Keratinocyte (primary cell): ENCODE results near the gene GPR15. TPM values are rescaled to one million over a fixed set of nuclear protein-coding genes. Genes with fewer than 3 reads are reported as not detected.

ENCODE experiments used
- DNase-seq: peaks from one replicate; pipeline ENCODE4 v3.0.0-alpha.2; 2011; ENCODE audit warnings: low read depth, missing footprints, low spot score
- FAIRE-seq: peaks from 2 replicates; lab custom pipeline; 2011; peaks lifted over from hg19 to GRCh38; lab: Jason Lieb, UNC
- H2AFZ ChIP-seq: 2 replicates; pipeline ENCODE4 v1.6.0; 2012; ENCODE audit warnings: low read length, control low read depth, inconsistent platforms; ENCODE audit not compliant: control insufficient read depth
- H3K27ac ChIP-seq: 2 replicates; pipeline ENCODE4 v1.5.1; 2011; ENCODE audit warnings: low read length; ENCODE audit not compliant: control insufficient read depth, insufficient read depth
- H3K27me3 ChIP-seq: 3 replicates; pipeline ENCODE4 v1.6.0; 2011; ENCODE audit warnings: low read length; ENCODE audit not compliant: control insufficient read depth, insufficient read depth; ENCODE audit errors: extremely low read depth
- H3K36me3 ChIP-seq, 2 experiments: 2 replicates in 1 of 2; 3 replicates in 1 of 2; pipeline ENCODE4 v1.5.1; 2011; ENCODE audit warnings: low read length in 2 of 2, mild to moderate bottlenecking in 1 of 2; ENCODE audit not compliant: control insufficient read depth in 2 of 2, insufficient read depth in 2 of 2; ENCODE audit errors: extremely low read depth in 1 of 2
- H3K4me1 ChIP-seq: 3 replicates; pipeline ENCODE4 v1.5.1; 2011; ENCODE audit warnings: low read length; ENCODE audit not compliant: control insufficient read depth, insufficient read depth; ENCODE audit errors: extremely low read depth
- H3K4me2 ChIP-seq: 3 replicates; pipeline ENCODE4 v1.6.0; 2011; ENCODE audit warnings: low read depth, low read length; ENCODE audit not compliant: control insufficient read depth, insufficient read depth; ENCODE audit errors: extremely low read depth
- H3K4me3 ChIP-seq, 3 experiments: fragments of 200-600 bp in 1 of 3; sonication (generic) in 1 of 3; 2 replicates in 2 of 3; 3 replicates in 1 of 3; pipeline ENCODE4 v1.5.1; 2011 to 2016; ENCODE audit warnings: low read length in 3 of 3, mild to moderate bottlenecking in 3 of 3, control low read depth in 2 of 3, inconsistent platforms in 1 of 3, low read depth in 1 of 3, mixed read lengths in 1 of 3, mixed run types in 1 of 3, moderate library complexity in 1 of 3; ENCODE audit not compliant: control insufficient read depth in 2 of 3, insufficient read depth in 2 of 3; ENCODE audit errors: extremely low read depth in 1 of 3
- H3K79me2 ChIP-seq: 2 replicates; pipeline ENCODE4 v1.6.0; 2012; ENCODE audit warnings: low read length; ENCODE audit not compliant: control insufficient read depth, insufficient read depth
- H3K9ac ChIP-seq: 3 replicates; pipeline ENCODE4 v1.6.0; 2011; ENCODE audit warnings: low read length; ENCODE audit not compliant: control insufficient read depth, insufficient read depth; ENCODE audit errors: extremely low read depth
- H3K9me1 ChIP-seq: 3 replicates; pipeline ENCODE4 v1.6.0; 2011; ENCODE audit warnings: low read length; ENCODE audit not compliant: control insufficient read depth, insufficient read depth; ENCODE audit errors: extremely low read depth
- H3K9me3 ChIP-seq: 2 replicates; pipeline ENCODE4 v1.5.1; 2012; ENCODE audit warnings: low read depth, low read length; ENCODE audit not compliant: control insufficient read depth
- H4K20me1 ChIP-seq: 3 replicates; pipeline ENCODE4 v1.6.0; 2011; ENCODE audit warnings: low read length; ENCODE audit not compliant: control insufficient read depth, insufficient read depth; ENCODE audit errors: extremely low read depth
- EZH2 ChIP-seq: IDR thresholded peaks from one replicate; pipeline ENCODE4 v1.6.1; 2012; ENCODE audit warnings: inconsistent platforms, mild to moderate bottlenecking, low read length, moderate library complexity
- dilution Hi-C: fragments of 300-500 bp; cut with MboI; formaldehyde crosslinking; loops from one replicate; pipeline ENCODE4 v1.7.0; 2020; ENCODE audit warnings: low sequenced_read_pairs; ENCODE audit not compliant: extremely low pct_ligation_motif_present
- polyA plus RNA-seq, 5 experiments: library from polyadenylated mRNA; depleted of rRNA in 3 of 5; stranded (reverse) in 3 of 5; stranded (forward) in 1 of 5; unstranded in 1 of 5; fragments of >200 nt; gene quantifications; 1 replicate in 1 of 5; 2 replicates in 3 of 5; 3 replicates in 1 of 5; pipeline versions ENCODE4 v1.2.1 to v1.2.3, GENCODE V29; 2011 to 2012; ENCODE audit warnings: missing spikeins in 2 of 5, low read depth in 1 of 5, low replicate concordance in 1 of 5
- TF ChIP-seq, protein P1 (sequence below), 3 experiments: IDR thresholded peaks in 1 of 3; conservative IDR thresholded peaks in 1 of 3; optimal IDR thresholded peaks in 1 of 3; 2 replicates in 2 of 3; 3 replicates in 1 of 3; pipeline versions ENCODE3 to v1.5.1; 2011; ENCODE audit warnings: low read length in 3 of 3, mild to moderate bottlenecking in 3 of 3, moderate library complexity in 2 of 3, control low read depth in 1 of 3, inconsistent platforms in 1 of 3; ENCODE audit not compliant: insufficient read depth in 2 of 3; ENCODE audit errors: extremely low read depth in 1 of 3

The GPR15 gene
- polyA plus RNA-seq, 1 donor (not counting 4 experiments of a cell fraction or from before 2014, with no cell fraction given) = not detected

GRCh38 chr3:98530676-98531075 lies 1.1 kb upstream of the GPR15 start:
- dilution Hi-C loops = no loop called here
- no peak overlapping the region for H3K4me3 ChIP-seq
- H3K36me3 ChIP-seq = no peaks in the 10 kb centered on the region
- TF ChIP-seq, protein P1, sequence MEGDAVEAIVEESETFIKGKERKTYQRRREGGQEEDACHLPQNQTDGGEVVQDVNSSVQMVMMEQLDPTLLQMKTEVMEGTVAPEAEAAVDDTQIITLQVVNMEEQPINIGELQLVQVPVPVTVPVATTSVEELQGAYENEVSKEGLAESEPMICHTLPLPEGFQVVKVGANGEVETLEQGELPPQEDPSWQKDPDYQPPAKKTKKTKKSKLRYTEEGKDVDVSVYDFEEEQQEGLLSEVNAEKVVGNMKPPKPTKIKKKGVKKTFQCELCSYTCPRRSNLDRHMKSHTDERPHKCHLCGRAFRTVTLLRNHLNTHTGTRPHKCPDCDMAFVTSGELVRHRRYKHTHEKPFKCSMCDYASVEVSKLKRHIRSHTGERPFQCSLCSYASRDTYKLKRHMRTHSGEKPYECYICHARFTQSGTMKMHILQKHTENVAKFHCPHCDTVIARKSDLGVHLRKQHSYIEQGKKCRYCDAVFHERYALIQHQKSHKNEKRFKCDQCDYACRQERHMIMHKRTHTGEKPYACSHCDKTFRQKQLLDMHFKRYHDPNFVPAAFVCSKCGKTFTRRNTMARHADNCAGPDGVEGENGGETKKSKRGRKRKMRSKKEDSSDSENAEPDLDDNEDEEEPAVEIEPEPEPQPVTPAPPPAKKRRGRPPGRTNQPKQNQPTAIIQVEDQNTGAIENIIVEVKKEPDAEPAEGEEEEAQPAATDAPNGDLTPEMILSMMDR (optimal IDR thresholded peaks at IDR 0.05 in 1 of 3, IDR thresholded peaks at IDR 0.05 in 1 of 3, conservative IDR thresholded peaks at IDR 0.05 in 1 of 3; ENCODE audit: extremely low read depth in 1 of 3, insufficient read depth in 2 of 3, low read length in 3 of 3) = no peak
- no peak for TF ChIP-seq EZH2
- H2AFZ ChIP-seq = no peak overlapping the region
- no peak overlapping the region for H3K4me2 ChIP-seq
- H3K27me3 ChIP-seq = no peaks in the 10 kb centered on the region
- no peaks in the 10 kb centered on the region for H4K20me1 ChIP-seq
- no peak overlapping the region for H3K27ac ChIP-seq
- H3K9me1 ChIP-seq = no peaks in the 10 kb centered on the region
- no peak overlapping the region for H3K9ac ChIP-seq
- DNase-seq (no peak), FAIRE-seq (no peak)
- no peaks in the 10 kb centered on the region for H3K4me1 ChIP-seq
- H3K79me2 ChIP-seq = no peaks in the 10 kb centered on the region
- no peaks in the 10 kb centered on the region for H3K9me3 ChIP-seq

DNA sequence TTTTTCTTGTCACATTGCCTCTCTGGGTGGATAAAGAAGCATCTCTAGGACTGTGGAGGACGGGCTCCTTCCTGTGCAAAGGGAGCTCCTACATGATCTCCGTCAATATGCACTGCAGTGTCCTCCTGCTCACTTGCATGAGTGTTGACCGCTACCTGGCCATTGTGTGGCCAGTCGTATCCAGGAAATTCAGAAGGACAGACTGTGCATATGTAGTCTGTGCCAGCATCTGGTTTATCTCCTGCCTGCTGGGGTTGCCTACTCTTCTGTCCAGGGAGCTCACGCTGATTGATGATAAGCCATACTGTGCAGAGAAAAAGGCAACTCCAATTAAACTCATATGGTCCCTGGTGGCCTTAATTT lies 478 bp downstream of the GPR15 start:
- TF ChIP-seq, protein P1 (optimal IDR thresholded peaks at IDR 0.05 in 1 of 3, IDR thresholded peaks at IDR 0.05 in 1 of 3, conservative IDR thresholded peaks at IDR 0.05 in 1 of 3; ENCODE audit: extremely low read depth in 1 of 3, insufficient read depth in 2 of 3, low read length in 3 of 3) = no peak
- no peak for TF ChIP-seq EZH2
- no peak for DNase-seq
- Histone ChIP-seq H3K9ac (no peak overlapping the region), H3K9me3 (no peaks in the 10 kb centered on the region), H3K79me2 (no peaks in the 10 kb centered on the region), H3K27me3 (no peaks in the 10 kb centered on the region), H3K4me2 (no peak overlapping the region), H3K4me1 (no peaks in the 10 kb centered on the region), H4K20me1 (no peaks in the 10 kb centered on the region), H3K36me3 (no peaks in the 10 kb centered on the region), H3K9me1 (no peaks in the 10 kb centered on the region), H3K27ac (no peak overlapping the region), H2AFZ (no peak overlapping the region), H3K4me3 (no peak overlapping the region)
- no peak for FAIRE-seq
- dilution Hi-C loops = no loop called here
